PC-3 (cell line): ENCODE data around the gene RIPOR2. TPM values are rescaled to one million over a fixed set of nuclear protein-coding genes. Genes with fewer than 3 reads are reported as not detected.

ENCODE experiments used
- ATAC-seq: fragments of 200-7000 bp; cut with Tn5 transposase; 2 replicates; pipeline ENCODE4 v1.9.1; 2020; ENCODE audit warnings: mild to moderate bottlenecking, moderate library complexity
- BruUV-seq: library from RNA; stranded (reverse); fragments of 400-500 nt; replicated peaks from 2 replicates; lab custom pipeline; 2021; lab: Mats Ljungman, UMichigan
- CTCF ChIA-PET: fragments of 300-600 bp; sonication (Branson Sonifier 250); formaldehyde crosslinking; loops from one replicate; lab custom pipeline; 2022; ENCODE audit warnings: antibody characterized with exemption; lab: Charles Lee
- POLR2A ChIA-PET: fragments of 300-600 bp; sonication (Branson Sonifier 250); formaldehyde crosslinking; loops from one replicate; lab custom pipeline; 2022; ENCODE audit warnings: antibody characterized with exemption; ENCODE audit not compliant: unreplicated experiment; lab: Charles Lee
- DNase-seq: peaks from one replicate; pipeline ENCODE4 v3.0.0-alpha.2; 2015
- H2AFZ ChIP-seq: fragments of 300-600 bp; sonication (generic); 2 replicates; pipeline ENCODE4 v1.6.0; 2016; ENCODE audit warnings: antibody characterized with exemption, low read length
- H3F3A ChIP-seq: fragments of 300-600 bp; sonication (generic); one replicate; pipeline ENCODE4 v1.6.0; 2017; ENCODE audit warnings: antibody characterized with exemption, low read length, control low read depth, mild to moderate bottlenecking; ENCODE audit not compliant: unreplicated experiment
- H3K27ac ChIP-seq: fragments of 300-600 bp; sonication (generic); 2 replicates; pipeline ENCODE4 v1.5.1; 2016; ENCODE audit warnings: mild to moderate bottlenecking, low read length
- H3K27me3 ChIP-seq: fragments of 300-600 bp; sonication (generic); 2 replicates; pipeline ENCODE4 v1.6.1; 2016; ENCODE audit warnings: low read length, mixed read lengths
- H3K36me3 ChIP-seq: fragments of 300-600 bp; sonication (generic); 2 replicates; pipeline ENCODE4 v1.6.1; 2016; ENCODE audit warnings: low read depth, mixed run types, low read length, mixed read lengths
- H3K4me1 ChIP-seq: fragments of 300-600 bp; sonication (generic); 2 replicates; pipeline ENCODE4 v1.5.1; 2016; ENCODE audit warnings: low read length; ENCODE audit not compliant: insufficient read depth
- H3K4me2 ChIP-seq: fragments of 300-600 bp; sonication (generic); 2 replicates; pipeline ENCODE4 v1.6.0; 2016; ENCODE audit warnings: low read length
- H3K4me3 ChIP-seq: fragments of 300-600 bp; sonication (generic); 2 replicates; pipeline ENCODE4 v1.5.1; 2016; ENCODE audit warnings: mild to moderate bottlenecking, low read length, mixed read lengths
- H3K79me2 ChIP-seq: fragments of 300-600 bp; sonication (generic); 2 replicates; pipeline ENCODE4 v1.6.1; 2017; ENCODE audit warnings: low read length, mixed read lengths
- H3K9ac ChIP-seq: fragments of 300-600 bp; sonication (generic); 2 replicates; pipeline ENCODE4 v1.6.0; 2016; ENCODE audit warnings: mild to moderate bottlenecking, low read length
- H3K9me2 ChIP-seq: fragments of 300-600 bp; sonication (generic); replicated peaks from 2 replicates; pipeline ENCODE4 v1.6.1; 2016; ENCODE audit warnings: mixed run types, low read length, mixed read lengths
- H3K9me3 ChIP-seq: fragments of 300-600 bp; sonication (generic); 2 replicates; pipeline ENCODE4 v1.6.1; 2016; ENCODE audit warnings: low read length, mixed read lengths
- H4K20me1 ChIP-seq: fragments of 300-600 bp; sonication (generic); 2 replicates; pipeline ENCODE4 v1.6.1; 2016; ENCODE audit warnings: low read length, mixed read lengths
- CTCF ChIP-seq: fragments of 300-600 bp; sonication (generic); conservative IDR thresholded peaks from 2 replicates; pipeline ENCODE4 v1.5.1; 2017; ENCODE audit warnings: antibody characterized with exemption, low read depth, mild to moderate bottlenecking, low read length
- EZH2 ChIP-seq: fragments of 300-600 bp; sonication (generic); IDR thresholded peaks from one replicate; pipeline ENCODE4 v1.6.1; 2017; ENCODE audit warnings: antibody characterized with exemption, mild to moderate bottlenecking, low read length; ENCODE audit not compliant: unreplicated experiment
- EZH2phosphoT487 ChIP-seq: fragments of 300-600 bp; sonication (generic); IDR thresholded peaks from 2 replicates; pipeline ENCODE4 v1.6.1; 2018; ENCODE audit warnings: mild to moderate bottlenecking, antibody characterized with exemption, low read length, borderline replicate concordance
- intact Hi-C: fragments of 100-400 bp; cut with micrococcal nuclease; formaldehyde crosslinking; loops from 2 replicates; pipeline ENCODE4 v1.9.0; 2023
- total RNA-seq: library from RNA; depleted of rRNA; stranded (reverse); fragments of >200 nt; gene quantifications from 2 replicates; pipeline ENCODE4 v1.2.3, GENCODE V29; 2014

The RIPOR2 gene
- total RNA-seq, 1 experiment from 2014 or later, result 0.44 TPM

DNA sequence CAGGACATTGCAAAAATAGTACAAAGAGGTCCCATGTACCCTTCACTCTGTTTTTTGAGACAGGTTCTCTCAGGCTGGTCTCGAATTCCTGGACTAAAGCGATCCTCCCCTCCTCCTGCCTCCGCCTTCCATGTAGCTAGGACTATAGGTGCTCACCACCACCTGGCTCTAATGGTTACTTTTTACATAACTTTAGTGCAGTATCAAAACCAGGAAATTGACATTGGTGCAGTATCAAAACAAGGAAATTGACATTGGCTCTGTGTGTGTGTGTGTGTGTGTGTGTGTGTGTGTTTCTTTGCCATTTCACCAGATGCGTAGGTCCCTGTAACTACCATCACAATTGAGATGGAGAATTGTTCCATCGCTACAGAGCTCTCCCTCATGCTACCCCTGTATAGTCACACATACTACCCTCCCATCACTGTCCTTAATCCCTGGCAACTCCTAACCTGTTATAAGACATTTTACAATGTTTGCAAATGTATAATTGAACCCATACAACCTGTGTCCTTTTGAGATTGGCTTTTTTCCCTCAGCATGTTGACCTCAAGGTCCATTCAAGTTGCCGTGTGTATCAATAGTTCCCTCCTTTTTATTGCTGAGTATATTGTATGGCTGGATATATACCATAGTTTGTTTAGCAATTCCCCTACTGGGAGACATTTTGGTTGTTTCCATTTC, 28.3 kb upstream of the RIPOR2 start:
- H2AFZ ChIP-seq, result no peak overlapping the region
- H3K9me2 ChIP-seq, result no peaks in the 10 kb centered on the region; the same call in 1 of the 2 replicates
- intact Hi-C loops, result loop anchor here (5.0 kb wide), 1 partner anchor 82 kb away; no protein-coding TSS in a partner anchor
- POLR2A ChIA-PET, result no interaction called here
- H4K20me1 ChIP-seq, result no peaks in the 10 kb centered on the region
- H3K79me2 ChIP-seq, result no peaks in the 10 kb centered on the region
- H3K36me3 ChIP-seq, result no peaks in the 10 kb centered on the region
- no peak overlapping the region for H3K4me2 ChIP-seq
- ATAC-seq, result no peak
- DNase-seq, result no peak
- CTCF ChIA-PET, result no interaction called here
- H3K4me1 ChIP-seq, result peaks cover 10% of the 10 kb centered on the region; the same call in 1 of the 2 replicates
- no peak overlapping the region for H3K9ac ChIP-seq
- no TSS peak for BruUV-seq
- no peaks in the 10 kb centered on the region for H3K9me3 ChIP-seq
- H3K27ac ChIP-seq, result no peak overlapping the region
- H3K4me3 ChIP-seq, result no peak overlapping the region
- H3K27me3 ChIP-seq, result peaks cover 15% of the 10 kb centered on the region; the same call in 1 of the 2 replicates
- H3F3A ChIP-seq, result no peaks in the 10 kb centered on the region
- TF ChIP-seq CTCF (no peak), EZH2 (no peak), EZH2phosphoT487 (no peak)

DNA sequence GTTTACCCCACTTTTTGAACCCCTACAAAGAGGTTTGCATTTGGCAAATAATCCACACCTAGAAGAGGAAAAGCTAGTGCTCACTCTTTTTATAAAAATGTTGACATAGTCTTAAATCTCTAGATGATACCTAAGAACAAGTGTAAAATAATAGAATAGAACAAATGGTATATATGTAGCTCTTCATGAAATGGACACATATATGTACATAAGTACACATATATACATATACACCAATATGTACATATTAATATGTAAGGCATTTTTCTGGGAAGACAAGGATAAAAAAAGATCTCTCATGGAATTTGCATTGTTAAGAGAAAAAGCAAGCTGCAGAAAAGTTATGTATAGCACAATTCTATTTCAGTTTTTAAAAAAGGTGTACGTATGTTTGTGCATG, 27.6 kb upstream of the RIPOR2 start:
- Histone ChIP-seq H3K36me3 (no peaks in the 10 kb centered on the region), H3K9ac (no peak overlapping the region), H3K27ac (no peak overlapping the region), H3K4me1 (peaks cover 10% of the 10 kb centered on the region; the same call in 1 of the 2 replicates), H2AFZ (no peak overlapping the region), H3K4me2 (no peak overlapping the region), H3K27me3 (peaks cover 15% of the 10 kb centered on the region; the same call in 1 of the 2 replicates), H4K20me1 (no peaks in the 10 kb centered on the region), H3K4me3 (no peak overlapping the region), H3K9me3 (no peaks in the 10 kb centered on the region), H3K79me2 (no peaks in the 10 kb centered on the region), H3K9me2 (no peaks in the 10 kb centered on the region; the same call in 1 of the 2 replicates), H3F3A (no peaks in the 10 kb centered on the region)
- TF ChIP-seq CTCF, result no peak
- no peak for TF ChIP-seq EZH2
- TF ChIP-seq EZH2phosphoT487, result no peak
- no peak for ATAC-seq
- no TSS peak for BruUV-seq
- POLR2A ChIA-PET, result no interaction called here
- CTCF ChIA-PET, result no interaction called here
- intact Hi-C loops, result loop anchor here (5.0 kb wide), 1 partner anchor 81 kb away; no protein-coding TSS in a partner anchor
- DNase-seq, result no peak

DNA sequence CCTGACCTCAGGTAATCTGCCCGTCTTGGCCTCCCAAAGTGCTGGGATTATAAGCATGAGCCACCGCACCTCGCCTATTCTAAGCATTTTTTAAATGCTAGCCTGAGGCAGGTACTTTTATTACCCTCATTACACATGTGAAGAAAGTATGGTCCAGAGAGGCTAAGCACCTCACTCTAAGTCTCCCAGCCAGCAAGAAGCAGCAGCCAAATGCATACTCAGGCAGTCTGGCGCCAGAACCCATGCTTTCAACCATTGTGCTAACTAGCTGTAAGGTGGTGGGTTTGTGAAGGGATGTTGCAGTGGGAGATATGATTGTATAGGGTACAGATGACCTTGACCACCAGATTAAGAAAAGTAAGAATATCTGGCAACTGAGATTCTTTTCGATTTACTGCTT, 26.1 kb upstream of the RIPOR2 start:
- peaks cover 15% of the 10 kb centered on the region; the same call in 1 of the 2 replicates for H3K27me3 ChIP-seq
- no peaks in the 10 kb centered on the region; the same call in 1 of the 2 replicates for H3K9me2 ChIP-seq
- no peaks in the 10 kb centered on the region for H4K20me1 ChIP-seq
- no peak overlapping the region for H3K4me2 ChIP-seq
- H3F3A ChIP-seq, result no peaks in the 10 kb centered on the region
- intact Hi-C loops, result loop anchor here (5.0 kb wide), 1 partner anchor 80 kb away; no protein-coding TSS in a partner anchor
- no peak for DNase-seq
- H3K4me1 ChIP-seq, result peaks cover 10% of the 10 kb centered on the region; the same call in 1 of the 2 replicates
- no peak for TF ChIP-seq EZH2
- no peak for TF ChIP-seq EZH2phosphoT487
- TF ChIP-seq CTCF, result no peak
- H3K27ac ChIP-seq, result no peak overlapping the region
- no peaks in the 10 kb centered on the region for H3K36me3 ChIP-seq
- no peaks in the 10 kb centered on the region for H3K79me2 ChIP-seq
- H2AFZ ChIP-seq, result no peak overlapping the region
- BruUV-seq, result no TSS peak
- no peak overlapping the region for H3K4me3 ChIP-seq
- POLR2A ChIA-PET, result no interaction called here
- H3K9me3 ChIP-seq, result no peaks in the 10 kb centered on the region
- ATAC-seq, result no peak
- H3K9ac ChIP-seq, result no peak overlapping the region
- CTCF ChIA-PET, result no interaction called here
